Lung (tissue), 12 donors: Measurements from ENCODE around the gene DROSHA. TPM values are rescaled to one million over a fixed set of nuclear protein-coding genes. Genes with fewer than 3 reads are reported as not detected.

Source experiments
- ATAC-seq: fragments of 200-7000 bp; cut with Tn5 transposase; one replicate; pipeline ENCODE4 v1.9.1; 2020; ENCODE audit warnings: moderate number of reproducible peaks; ENCODE audit not compliant: insufficient read depth, low FRiP score
- DNase-seq, 3 donors: peaks; one replicate each; pipeline ENCODE4 v3.0.0-alpha.2; 2013 to 2017
- H3K27ac ChIP-seq, 2 donors: one replicate each; pipeline ENCODE4 v1.5.1; 2013; ENCODE audit warnings: mild to moderate bottlenecking in 2 of 2, moderate library complexity in 2 of 2, control low read depth in 1 of 2, inconsistent platforms in 1 of 2, low read depth in 1 of 2, low read length in 1 of 2
- H3K27me3 ChIP-seq, 3 donors: one replicate each; pipeline ENCODE4 v1.5.1; 2013; ENCODE audit warnings: low read length in 2 of 3; ENCODE audit not compliant: control insufficient read depth in 3 of 3, insufficient read depth in 3 of 3
- H3K36me3 ChIP-seq, 4 donors: one replicate each; pipeline ENCODE4 v1.5.1; 2013; ENCODE audit warnings: low read length in 4 of 4, mild to moderate bottlenecking in 1 of 4, moderate library complexity in 1 of 4; ENCODE audit not compliant: control insufficient read depth in 4 of 4, insufficient read depth in 4 of 4
- H3K4me1 ChIP-seq, 5 donors: one replicate each; pipeline ENCODE4 v1.5.1; 2013; ENCODE audit warnings: low read length in 5 of 5, mild to moderate bottlenecking in 2 of 5, moderate library complexity in 1 of 5; ENCODE audit not compliant: control insufficient read depth in 5 of 5, insufficient read depth in 5 of 5
- H3K4me3 ChIP-seq: one replicate; pipeline ENCODE4 v1.5.1; 2013; ENCODE audit warnings: mild to moderate bottlenecking, control low read depth, moderate library complexity
- H3K9ac ChIP-seq, 2 donors: one replicate each; pipeline ENCODE4 v1.5.1; 2013; ENCODE audit warnings: low read length in 2 of 2, control low read depth in 1 of 2; ENCODE audit not compliant: insufficient read depth in 1 of 2
- H3K9me3 ChIP-seq, 4 donors: one replicate each; pipeline ENCODE4 v1.5.1; 2013; ENCODE audit warnings: low read length in 3 of 4, mild to moderate bottlenecking in 1 of 4, moderate library complexity in 1 of 4; ENCODE audit not compliant: control insufficient read depth in 4 of 4, insufficient read depth in 3 of 4
- CTCF ChIP-seq: IDR thresholded peaks from 2 replicates; pipeline ENCODE4 v1.5.1; 2012; ENCODE audit warnings: mild to moderate bottlenecking; ENCODE audit errors: control extremely low read depth, extremely low read depth
- WGBS, 2 donors: extraction: QIAGEN DNeasy Blood & Tissue Kit; methylation state at CpG; one replicate each; pipeline ENCODE4 v1.1.7; 2013; 5-methylcytosine and 5-hydroxymethylcytosine counted together
- polyA plus RNA-seq, 2 donors: library from polyadenylated mRNA; stranded (reverse); fragments of 200-250 nt; gene quantifications; one replicate each; pipeline ENCODE4 v1.2.1, GENCODE V29; 2013
- total RNA-seq, 2 donors: library from RNA; depleted of rRNA in 1 of 2; stranded (reverse); fragments of >200 nt in 1 of 2; gene quantifications; one replicate each; pipeline ENCODE4 v1.2.1, GENCODE V29; 2014 to 2021
- donor health status: control.
- donor health status: control.
- donor health status: Bipolar disorder and iron deficiency.
- donor health status: healthy.
- donor health status: DM: yes; HTN: yes; CAD: no.

DROSHA gene
- total and polyA plus RNA-seq, 4 donors: 16.2 to 92.0 (median 49.9) TPM

GRCh38 chr5:31416547-31416946 lies 115.3 kb downstream of the DROSHA start:
- H3K27me3 ChIP-seq: no peaks in the 10 kb centered on the region
- peaks cover 11 to 34% (median 21%) of the 10 kb centered on the region in 4 donors for H3K36me3 ChIP-seq

GRCh38 chr5:31415960-31416359 lies 115.9 kb downstream of the DROSHA start:
- H3K4me1 ChIP-seq: peaks cover 0 to 3% (median 0%) of the 10 kb centered on the region in 5 donors
- peaks cover 13 to 34% (median 20%) of the 10 kb centered on the region in 4 donors for H3K36me3 ChIP-seq
- no peak overlapping the region for H3K4me3 ChIP-seq
- TF ChIP-seq CTCF: no peak
- no peaks in the 10 kb centered on the region for H3K27me3 ChIP-seq
- DNase-seq (no peak), ATAC-seq (no peak)
- 90 to 93% methylated on average over 2 of the region's 2 CpGs for WGBS, 2 donors
- H3K27ac ChIP-seq: no peak overlapping the region
- no peaks in the 10 kb centered on the region for H3K9me3 ChIP-seq
- H3K9ac ChIP-seq: no peak overlapping the region

More at GRCh38 chr5:31416547-31416946, 115.3 kb downstream of the DROSHA start:
- 96 to 98% methylated on average over 3 of the region's 3 CpGs for WGBS, 2 donors
- Histone ChIP-seq H3K27ac (no peak overlapping the region), H3K4me3 (no peak overlapping the region), H3K4me1 (peaks cover 0 to 3% (median 0%) of the 10 kb centered on the region in 5 donors), H3K9me3 (no peaks in the 10 kb centered on the region), H3K9ac (no peak overlapping the region)
- no peak for TF ChIP-seq CTCF
- no peak for ATAC-seq
- no peak for DNase-seq

- WGBS, 2 donors: 78 to 87% methylated on average over 6 of the region's 6 CpGs
- TF ChIP-seq CTCF: no peak
- ATAC-seq: no peak
- no peaks in the 10 kb centered on the region for H3K27me3 ChIP-seq
- H3K4me3 ChIP-seq: no peak overlapping the region
- no peak for DNase-seq
- H3K36me3 ChIP-seq: peaks cover 14 to 37% (median 21%) of the 10 kb centered on the region in 4 donors
- no peaks in the 10 kb centered on the region for H3K9me3 ChIP-seq
- H3K27ac ChIP-seq: no peak overlapping the region
- peaks cover 0 to 3% (median 0%) of the 10 kb centered on the region in 5 donors for H3K4me1 ChIP-seq
- H3K9ac ChIP-seq: no peak overlapping the region
Observed at GRCh38 chr5:31415009-31415923, 116.6 kb downstream of the DROSHA start.
